OCI-M2 (cell line): ENCODE measurements around the gene NDUFV2.
A peak's percentile ranks its signal among the peaks of the same experiment; 100 is the strongest.
"Not testable (repeated sequence)": the region's sequence is repeated elsewhere in the genome, so short reads cannot be mapped to it uniquely, and the experiment has no call there.

ENCODE experiments used
- DNase-seq: peaks from one replicate; lab custom pipeline; 2025; ENCODE audit not compliant: unreplicated experiment; lab: John Stamatoyannopoulos, UW

Gene NDUFV2

DNA sequence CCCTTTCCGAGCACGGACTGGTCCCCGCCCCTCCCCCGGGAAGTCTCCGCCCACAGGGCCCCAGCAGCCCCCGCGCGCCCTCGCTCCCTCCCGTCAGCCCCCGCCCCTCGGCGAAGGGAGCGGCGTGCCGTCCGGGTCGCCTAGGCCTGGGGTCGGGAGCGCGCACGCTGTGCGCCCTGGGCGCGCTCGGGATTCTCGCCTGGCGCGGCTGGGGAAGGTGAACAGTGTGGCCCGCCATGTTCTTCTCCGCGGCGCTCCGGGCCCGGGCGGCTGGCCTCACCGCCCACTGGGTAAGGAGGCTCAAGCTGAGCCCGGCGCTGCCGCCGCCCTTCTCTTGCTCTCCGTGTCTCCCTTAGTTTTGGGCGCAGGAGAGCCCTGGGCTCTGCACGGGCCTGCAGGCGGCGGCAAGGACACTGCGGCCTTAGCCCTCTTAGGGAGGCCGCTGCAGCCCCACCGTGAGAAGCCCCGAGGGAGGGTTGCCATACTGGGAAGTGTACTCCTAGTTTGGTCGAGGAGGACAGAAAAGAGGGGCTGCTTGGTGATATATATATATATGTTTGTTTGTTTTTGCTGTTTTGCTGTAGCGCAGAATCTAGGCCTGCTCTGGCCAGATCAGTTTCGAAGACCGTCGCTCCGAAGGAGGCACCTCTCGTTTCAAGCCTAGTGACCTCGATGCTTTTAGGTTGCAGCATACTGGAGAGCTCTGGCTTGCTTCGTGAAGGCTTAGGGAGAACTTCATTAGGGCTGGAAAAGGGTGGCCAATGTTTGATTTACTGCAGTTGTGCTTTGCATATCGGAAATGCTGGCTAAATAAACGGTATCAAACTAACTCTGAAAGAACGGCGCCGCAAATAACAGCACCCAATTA is at the start of gene NDUFV2:
TSS of gene NDUFV2 (plus strand) at position 192 of the 868 bp plus-strand sequence. CDS start at position 237, 45 bp downstream.
- DNase-seq: peak; percentile 73

DNA sequence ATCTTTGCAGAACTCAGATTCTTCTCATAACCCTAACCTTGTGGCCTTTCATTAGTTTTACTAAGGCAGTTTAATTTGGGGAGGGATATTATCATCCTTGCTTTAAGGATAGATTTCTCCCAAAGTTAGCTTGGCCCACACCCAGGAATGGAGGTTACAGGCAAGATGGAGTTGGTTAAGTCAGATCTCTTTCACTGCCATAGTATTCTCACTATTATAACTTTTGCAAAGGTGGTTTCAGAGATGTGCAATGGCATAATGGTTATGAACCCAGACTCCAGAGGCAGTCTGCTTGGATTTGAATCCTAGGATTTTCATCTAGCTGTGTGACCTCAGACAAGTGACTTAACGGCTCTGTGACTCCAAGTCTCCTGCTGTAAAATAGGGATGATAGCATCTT is 48.7 kb upstream of the NDUFV2 start:
- DNase-seq: no peak

DNA sequence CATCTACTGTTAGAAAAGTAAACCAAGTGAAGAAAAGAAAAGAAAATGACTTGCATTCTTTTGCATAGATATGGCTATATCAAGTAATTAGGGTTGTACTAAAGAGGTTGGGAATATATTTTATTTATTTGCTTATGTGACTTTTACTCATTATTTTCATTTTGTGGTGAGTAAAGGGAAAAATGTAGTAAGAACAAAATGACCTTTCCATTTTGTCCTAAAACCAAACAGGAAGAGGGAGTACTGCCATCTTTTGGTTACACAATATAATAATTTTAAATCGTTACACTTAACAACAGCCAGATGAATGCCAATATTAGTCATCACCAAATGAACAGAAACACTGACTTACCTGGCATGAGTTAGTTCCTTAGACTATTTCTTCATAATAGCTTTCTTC is 47.3 kb upstream of the NDUFV2 start:
- DNase-seq: no peak

DNA sequence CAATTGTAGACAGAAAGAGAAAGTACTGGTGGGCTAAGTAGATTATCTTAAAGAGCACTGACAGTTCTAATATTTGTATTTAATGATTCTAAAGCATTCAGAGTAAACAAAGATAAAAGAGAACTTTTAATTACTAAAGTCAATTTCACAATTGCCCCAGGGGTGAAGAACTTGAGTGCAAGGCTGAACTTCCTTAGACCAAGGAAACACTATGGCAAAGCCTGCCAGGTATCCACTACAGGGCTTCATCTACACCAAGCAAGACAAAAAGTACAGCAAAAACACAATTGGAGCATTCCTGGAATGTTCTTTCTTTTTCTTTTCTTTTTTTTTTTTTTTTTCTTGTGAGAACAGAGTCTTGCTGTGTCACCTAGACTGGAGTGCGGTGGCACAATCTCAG is 46.9 kb upstream of the NDUFV2 start:
- DNase-seq: no peak

DNA sequence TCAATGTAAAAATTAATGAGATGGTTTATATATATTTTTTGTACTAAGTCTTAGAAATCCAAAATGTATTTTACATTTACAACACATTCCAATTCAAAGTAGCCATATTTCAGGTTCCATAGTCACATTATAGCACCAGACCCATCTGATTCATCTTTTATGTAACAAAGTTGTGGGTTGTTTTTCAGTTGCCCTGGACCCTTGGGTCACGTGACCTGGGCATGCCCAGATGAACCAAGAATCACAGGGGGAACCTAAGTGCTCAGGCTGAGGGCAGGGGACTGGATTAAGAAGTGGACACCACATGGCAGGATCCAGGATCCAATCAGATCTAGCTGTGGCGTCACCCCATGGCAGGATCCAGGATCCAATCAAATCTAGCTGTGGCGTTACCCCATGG is 44.9 kb upstream of the NDUFV2 start:
- DNase-seq: no peak

DNA sequence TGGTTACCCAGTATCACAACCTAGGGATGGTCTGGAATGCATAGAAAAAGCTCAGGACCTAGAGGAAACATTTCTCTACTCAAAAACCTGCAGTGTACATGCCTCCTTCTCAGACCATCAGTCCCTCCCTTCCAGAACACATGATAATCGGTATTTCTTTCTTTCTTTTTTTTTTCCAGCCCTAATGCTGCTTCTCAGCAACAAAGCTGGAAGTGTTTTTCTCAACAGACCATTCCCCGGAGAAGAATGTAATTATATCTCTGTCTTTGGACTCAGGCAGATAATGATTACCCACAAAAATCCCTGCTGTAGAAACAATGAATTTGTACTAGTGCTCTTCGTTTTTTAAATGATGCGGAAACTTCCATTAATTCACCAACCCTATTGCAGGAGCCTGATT is 44.1 kb upstream of the NDUFV2 start:
- DNase-seq: no peak

DNA sequence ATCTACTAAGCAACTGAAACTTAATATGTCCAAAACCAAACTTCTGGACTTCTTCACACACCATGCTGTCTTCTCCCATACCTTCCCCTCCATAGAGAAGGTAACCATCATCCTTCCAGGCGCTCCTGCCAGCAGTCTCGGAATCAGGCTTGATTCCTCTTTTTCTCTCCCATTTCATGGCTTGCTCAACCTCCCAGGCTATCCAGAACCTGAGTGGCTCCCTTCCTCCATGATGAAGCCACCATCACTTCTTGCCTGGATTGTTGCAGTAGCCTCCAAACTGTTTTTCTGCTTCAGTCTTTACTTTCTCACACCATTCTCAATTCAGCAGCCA is 40.1 kb upstream of the NDUFV2 start:
- DNase-seq: no peak

DNA sequence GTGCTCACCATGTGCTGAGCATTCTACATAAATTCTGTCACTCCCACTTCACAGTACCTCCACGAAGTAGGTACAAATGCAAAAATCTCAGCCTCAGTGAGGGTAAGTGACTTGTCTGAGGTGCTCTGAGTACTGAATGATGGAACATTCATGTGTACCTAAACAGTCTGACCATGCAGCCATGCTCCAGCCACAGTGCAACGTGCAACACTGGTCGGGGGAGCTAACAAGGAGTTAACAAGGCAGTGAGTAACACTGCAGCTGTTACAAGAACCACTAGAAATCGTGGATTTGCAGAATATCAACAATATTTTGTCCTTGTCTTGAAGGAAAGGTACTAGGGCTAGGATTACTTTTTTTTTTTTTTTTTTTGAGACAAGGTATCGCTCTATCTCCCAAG is 36.6 kb upstream of the NDUFV2 start:
- no peak for DNase-seq

DNA sequence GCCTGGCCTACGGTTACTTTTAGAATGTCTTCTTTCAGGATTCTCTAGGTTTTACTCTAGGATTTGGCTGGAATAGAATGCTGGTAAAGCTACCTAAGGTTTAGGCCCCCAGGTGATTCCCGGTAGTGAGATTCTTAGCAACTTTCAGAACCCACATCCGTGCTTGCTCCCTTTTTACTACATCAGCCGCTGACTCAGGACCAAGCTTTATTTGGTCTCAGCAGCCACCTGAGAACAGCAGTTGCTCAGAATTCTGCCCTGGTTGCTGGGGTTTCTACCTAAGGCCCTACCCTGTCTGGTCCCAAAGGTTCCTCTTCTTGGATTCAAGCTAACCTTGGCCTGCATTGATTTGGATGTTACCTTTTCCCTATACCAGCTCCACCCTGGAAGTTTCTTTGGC is 36.1 kb upstream of the NDUFV2 start:
- no peak for DNase-seq

DNA sequence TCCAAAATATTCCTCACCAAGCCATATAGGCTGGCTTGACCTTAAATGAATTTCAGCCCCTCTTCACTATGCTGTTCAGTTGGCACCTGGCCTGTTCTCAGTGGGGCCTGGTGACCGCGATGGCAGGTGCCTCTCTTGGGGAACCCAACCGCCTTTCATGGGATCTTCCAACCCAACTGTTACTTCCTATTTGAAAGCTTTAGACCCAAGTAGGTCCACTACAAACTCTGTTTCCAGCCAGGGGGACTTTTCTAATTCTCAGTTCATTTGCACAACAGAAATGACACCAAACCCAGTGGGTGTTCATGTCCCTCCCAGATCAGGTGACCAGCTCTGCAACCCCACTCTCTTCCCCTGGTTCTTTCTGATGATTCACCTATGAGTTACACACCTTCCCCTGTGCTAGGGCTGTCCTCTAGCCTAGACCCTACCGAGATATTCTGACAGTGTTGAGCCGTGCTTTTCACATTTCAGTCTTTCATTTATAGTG is 35.6 kb upstream of the NDUFV2 start:
- no peak for DNase-seq

DNA sequence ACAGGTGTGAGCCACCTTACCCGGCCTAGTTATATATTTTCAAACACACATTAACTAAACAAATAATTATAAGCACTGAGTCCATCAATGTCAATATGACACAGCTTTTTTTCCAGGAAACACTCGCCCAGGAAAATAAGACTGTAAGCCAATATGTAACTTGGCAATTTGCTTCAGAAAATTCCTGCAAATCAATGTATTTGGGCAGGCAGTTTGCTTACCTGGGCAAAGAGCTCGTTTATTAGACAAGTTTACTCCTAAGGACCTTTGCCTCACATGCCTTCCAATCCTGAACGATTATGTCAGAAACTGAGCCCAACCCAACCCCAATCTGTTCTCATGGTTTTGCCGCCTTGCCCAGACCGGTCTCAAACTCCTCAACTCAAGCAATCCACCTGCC is 34.7 kb upstream of the NDUFV2 start:
- no peak for DNase-seq

DNA sequence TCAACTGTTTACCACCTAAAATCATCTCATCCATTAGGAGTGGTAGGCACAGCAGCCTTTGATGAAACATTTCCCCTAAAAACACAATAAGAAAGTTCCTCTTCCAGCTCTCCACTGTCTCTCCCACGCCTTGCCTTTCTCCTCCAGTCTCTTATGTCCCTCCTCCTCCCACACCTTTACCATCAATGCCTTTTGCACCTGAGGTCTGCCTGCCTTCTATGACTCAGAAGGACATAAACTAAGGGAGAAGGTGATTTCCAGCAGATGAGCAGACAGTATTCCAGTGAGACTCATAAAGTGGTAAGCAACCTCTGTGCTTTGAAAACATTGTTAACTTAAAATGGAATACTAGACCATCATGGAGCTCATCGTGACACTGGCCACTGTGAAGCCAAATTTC is 34.2 kb upstream of the NDUFV2 start:
- no peak for DNase-seq

DNA sequence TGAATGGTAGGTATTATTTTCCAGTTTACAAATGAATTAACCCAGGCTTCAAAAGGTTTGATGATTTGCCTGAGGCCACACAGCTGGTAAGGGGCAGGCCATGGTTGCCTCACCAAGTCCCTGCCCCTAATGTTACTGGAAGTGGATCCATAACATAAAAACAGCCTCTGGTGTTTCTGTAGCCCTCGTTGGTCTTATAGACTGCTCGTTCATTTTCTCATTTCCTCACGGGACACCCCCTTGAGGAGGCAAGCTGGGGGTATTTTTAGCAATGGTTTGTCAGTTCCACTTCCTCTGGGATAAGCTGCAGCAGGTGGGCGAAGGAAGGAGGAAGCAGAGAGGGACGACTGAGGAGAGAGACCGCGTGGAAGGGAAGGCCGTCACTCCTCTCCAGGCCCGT is 32.9 kb upstream of the NDUFV2 start:
- DNase-seq: no peak

DNA sequence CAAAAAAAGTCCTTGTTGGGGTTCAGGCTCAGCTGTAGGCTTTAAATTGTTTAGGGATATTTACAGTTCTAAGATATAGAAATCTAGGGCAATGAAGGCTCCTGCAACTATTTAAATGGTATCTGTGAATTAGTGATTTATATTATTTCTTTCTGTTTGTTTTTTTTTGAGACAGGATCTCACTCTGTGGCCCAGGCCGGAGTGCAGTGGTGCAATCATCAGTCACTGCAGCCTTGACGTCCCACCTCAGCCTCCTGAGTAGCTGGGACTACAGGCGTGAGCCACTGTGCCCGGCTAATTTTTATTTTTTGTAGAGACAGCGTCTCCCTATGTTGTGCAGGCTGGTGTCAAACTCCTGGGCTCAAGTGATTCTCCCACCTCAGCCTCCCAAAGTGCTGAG is 32.3 kb upstream of the NDUFV2 start:
- no peak for DNase-seq

DNA sequence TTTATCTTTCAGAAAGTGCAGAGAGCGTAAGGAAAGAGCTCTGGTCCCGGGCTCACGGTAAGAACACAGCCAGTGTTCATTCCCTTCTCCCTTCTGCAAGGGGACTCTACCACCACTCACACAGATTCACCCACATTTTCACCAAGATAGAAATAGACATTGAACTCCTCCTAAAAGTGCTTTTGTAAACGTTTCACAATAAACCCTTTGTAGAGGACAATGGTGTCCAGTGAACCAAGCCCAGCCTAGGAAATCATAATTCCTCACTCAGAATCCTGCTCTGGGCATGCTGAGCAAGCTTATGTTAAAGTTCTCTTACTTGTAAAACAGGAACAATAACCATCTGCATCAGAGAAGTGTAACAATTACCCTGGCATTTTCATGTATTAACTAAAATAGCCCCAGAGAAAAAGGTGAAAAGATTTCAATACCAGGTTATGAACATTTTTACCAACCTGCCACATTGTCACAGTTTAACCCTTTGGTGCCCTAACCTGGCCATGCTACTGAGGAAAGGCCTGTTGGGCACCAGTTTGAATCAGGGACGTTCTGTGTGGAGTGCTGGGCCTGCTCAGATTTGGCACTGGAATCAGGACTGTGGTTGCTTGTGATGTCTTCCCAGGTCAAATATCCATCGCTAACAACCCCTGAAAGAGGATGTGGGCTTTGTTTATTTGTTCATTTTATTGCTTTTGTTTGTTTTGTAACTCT is 22.5 kb upstream of the NDUFV2 start:
- no peak for DNase-seq

DNA sequence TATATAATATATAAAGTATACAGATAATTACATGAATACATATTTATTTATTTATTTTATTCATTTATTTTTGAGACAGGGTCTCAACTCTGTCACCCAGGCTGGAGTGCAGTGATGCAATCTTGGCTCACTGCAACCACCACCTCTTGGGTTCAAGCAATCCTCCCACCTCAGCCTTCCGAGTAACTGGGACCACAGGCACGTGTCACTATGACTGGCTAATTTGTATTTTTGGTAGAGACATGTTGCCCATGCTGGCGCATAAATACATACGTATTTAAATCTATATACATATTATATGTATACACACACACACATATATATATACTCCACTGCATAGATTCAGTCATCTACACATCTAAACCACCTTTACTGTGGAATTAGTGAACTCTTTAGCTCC is 20.6 kb upstream of the NDUFV2 start:
- DNase-seq: no peak

DNA sequence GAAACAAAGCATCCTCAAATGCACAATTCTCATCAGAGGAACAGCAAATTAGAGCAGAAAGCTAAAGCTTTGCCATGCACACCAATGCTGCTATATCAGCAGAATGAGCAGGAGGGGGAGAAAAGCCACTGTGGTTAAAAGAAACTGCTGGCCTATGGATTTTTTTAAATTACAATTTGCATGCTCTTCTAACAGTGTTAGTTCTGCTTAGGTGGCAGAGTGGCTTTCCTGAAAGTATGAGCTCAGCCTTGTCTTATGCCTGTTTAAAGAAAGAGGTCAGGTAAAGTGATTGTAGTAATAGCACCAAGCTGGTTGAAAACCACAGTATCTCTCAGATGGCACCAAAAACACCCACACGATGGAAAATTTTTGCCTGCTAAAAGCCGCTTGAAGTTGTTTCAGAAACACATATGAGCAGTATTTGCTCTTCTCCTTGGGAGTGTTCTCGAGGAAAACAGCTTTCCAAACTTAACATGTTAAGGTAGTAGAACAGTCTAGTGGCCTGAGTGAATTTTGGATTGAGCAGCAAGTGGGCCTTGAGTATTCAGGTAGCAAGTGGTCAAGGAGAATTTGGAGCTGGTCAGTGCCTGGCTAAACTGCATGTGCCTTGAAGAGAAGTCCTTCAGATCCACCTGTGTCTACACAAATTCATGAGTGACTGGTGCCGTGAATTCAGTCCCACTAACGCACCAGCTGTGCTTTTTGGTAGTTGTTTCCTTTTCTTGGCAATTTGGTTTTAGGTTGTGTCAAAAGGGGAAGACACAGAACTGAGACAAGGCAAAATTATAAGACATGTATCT is 19.6 kb upstream of the NDUFV2 start:
- DNase-seq: no peak

DNA sequence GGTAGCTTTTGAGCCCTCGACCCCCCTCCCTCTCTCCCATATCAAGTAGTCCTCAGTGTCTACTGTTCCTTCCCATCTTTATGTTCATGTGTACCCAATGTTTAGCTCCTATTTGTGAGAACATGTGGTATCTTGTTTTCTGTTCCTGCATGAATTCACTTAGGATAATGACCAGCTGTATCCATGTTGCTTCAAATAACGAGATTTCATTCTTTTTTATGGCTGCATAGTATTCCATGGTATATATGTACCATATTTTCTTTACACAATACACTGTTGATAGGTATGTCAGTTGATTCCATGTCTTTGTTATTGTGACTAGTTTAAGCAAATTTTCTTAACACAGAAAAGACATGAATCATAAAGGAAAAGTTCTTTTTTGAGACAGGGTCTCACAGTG is 16.5 kb upstream of the NDUFV2 start:
- DNase-seq: no peak

DNA sequence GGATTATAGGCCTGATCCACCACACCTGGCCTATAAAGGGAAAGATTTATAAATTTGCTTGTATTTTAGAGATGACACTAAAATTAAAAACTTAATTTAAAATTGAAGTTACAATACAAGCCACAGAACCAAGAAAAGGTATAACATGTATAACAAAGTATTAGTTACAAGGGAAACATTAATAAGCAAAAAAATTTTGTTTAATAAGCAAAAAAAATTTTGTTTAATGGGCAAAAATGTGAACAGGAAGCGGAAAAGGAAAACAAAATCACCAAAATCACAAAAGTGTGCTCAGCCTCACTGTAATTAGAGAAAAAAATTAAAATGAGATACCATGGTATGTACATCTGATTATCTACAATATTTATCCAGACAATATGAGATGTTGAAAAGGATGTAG is 15.9 kb upstream of the NDUFV2 start:
- no peak for DNase-seq

DNA sequence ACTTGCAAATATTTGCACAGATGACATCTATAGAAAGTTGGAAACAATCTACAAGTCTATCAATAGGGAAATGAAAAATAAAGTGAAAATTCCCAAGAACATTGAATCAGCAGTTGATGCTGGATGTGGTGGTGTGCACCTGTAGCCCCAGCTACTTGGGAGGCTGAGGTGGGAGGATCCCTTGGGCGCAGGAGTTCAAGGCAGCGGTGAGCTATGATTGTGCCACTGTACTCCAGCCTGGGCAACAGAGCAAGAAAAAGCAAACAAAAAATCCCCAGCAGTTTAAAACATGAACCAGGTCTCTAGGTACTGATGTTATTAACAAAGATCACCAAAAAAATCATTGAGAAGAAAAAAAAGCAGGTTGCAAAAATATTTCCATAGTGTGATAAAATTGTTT is 15.4 kb upstream of the NDUFV2 start:
- DNase-seq: no peak

DNA sequence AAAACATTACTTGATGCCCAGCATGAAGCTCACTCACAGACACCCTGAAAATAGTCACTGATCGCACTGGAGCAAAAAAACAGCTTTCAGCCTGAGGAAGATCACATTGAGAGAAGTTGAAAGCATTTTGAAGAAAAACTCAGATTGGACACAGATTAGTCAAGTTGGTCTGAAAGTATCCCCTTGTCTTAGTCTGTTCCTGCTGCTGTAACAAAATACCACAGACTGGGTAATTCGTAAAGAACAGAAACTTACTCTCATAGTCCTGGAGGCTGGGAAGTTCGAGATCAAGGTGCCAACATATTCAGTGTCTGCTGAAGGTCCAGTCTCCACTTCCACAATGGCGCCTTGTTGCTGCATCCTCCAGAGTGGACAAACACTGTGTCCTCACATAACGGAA is 14.2 kb upstream of the NDUFV2 start:
- no peak for DNase-seq

DNA sequence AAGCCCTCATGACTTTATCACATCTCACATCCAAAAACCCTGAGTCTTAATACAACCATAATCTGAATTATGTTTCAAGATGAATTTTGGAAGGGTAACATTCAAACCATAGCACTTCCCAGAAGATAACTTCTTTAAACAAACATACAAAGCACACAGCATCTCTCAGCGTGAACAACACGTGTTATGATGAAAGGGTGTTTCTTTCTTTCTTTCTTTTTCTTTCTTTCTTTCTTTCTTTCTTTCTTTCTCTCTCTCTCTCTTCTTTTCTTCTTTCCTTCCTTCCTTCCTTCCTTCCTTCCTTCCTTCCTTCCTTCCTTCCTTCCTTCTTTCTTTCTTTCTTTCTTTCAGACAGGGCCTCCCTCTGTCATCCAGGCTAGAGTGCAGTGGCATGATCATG is 13.8 kb upstream of the NDUFV2 start:
- DNase-seq: not testable (repeated sequence)
